GM12864 (cell line): Measurements from ENCODE around the gene DNAJB14.

ENCODE experiments used
- DNase-seq: peaks from one replicate; pipeline ENCODE4 v3.0.0-alpha.2; 2011; ENCODE audit warnings: low read depth
- H3K4me3 ChIP-seq: 2 replicates; pipeline ENCODE4 v1.5.1; 2011; ENCODE audit warnings: mild to moderate bottlenecking, low read depth, low read length, control low read depth
- CTCF ChIP-seq: IDR thresholded peaks from 2 replicates; pipeline ENCODE4 v1.5.1; 2011; ENCODE audit warnings: low read depth, mild to moderate bottlenecking, moderate library complexity, low read length, control low read depth, inconsistent platforms; ENCODE audit errors: missing control alignments

The DNAJB14 gene

GRCh38 chr4:99915449-99915848 is 31.0 kb downstream of the DNAJB14 start:
- TF ChIP-seq CTCF, result no peak
- no peak overlapping the region for H3K4me3 ChIP-seq
- no peak for DNase-seq

GRCh38 chr4:99894998-99895397 is 51.4 kb downstream of the DNAJB14 start:
- no peak overlapping the region; the same call in 1 of the 2 replicates for H3K4me3 ChIP-seq
- no peak for DNase-seq

GRCh38 chr4:99894161-99894997 is 52.0 kb downstream of the DNAJB14 start, which contains the start of gene LAMTOR3:
Gene LAMTOR3, minus strand, starts transcription at chr4:99894427. Its CDS starts 464 bp downstream, at chr4:99893963.
- no peak for TF ChIP-seq CTCF
- peak within 1 kb of the TSS; percentile 88 for H3K4me3 ChIP-seq
- peak; percentile 84 for DNase-seq

More at GRCh38 chr4:99894998-99895397, 51.4 kb downstream of the DNAJB14 start:
- TF ChIP-seq CTCF, result no peak

- H3K4me3 ChIP-seq, result peak overlapping the region; percentile 88
- TF ChIP-seq CTCF, result no peak
- DNase-seq, result no peak
Measured at GRCh38 chr4:99893839-99894160, 52.6 kb downstream of the DNAJB14 start.

- TF ChIP-seq CTCF, result no peak
- DNase-seq, result no peak
- peak overlapping the region; percentile 88 for H3K4me3 ChIP-seq
Measured at GRCh38 chr4:99893029-99893428, 53.4 kb downstream of the DNAJB14 start.

- TF ChIP-seq CTCF, result no peak
- DNase-seq, result no peak
- no peak overlapping the region for H3K4me3 ChIP-seq
Measured at GRCh38 chr4:99891351-99891750, 55.1 kb downstream of the DNAJB14 start.

GRCh38 chr4:99887837-99888236 is 58.6 kb downstream of the DNAJB14 start:
- no peak overlapping the region for H3K4me3 ChIP-seq
- no peak for DNase-seq
- TF ChIP-seq CTCF, result no peak
